OCI-LY1 (cell line): ENCODE measurements around the gene EPB41.

Experiments used
- H2AFZ ChIP-seq: fragments of 200-600 bp; sonication (generic), shearing (Covaris generic); 2 replicates; pipeline ENCODE4 v1.6.0; 2014; ENCODE audit warnings: antibody characterized with exemption, mild to moderate bottlenecking, low read length
- H3F3A ChIP-seq: fragments of 200-600 bp; sonication (generic), shearing (Covaris generic); 2 replicates; pipeline ENCODE4 v1.6.0; 2014; ENCODE audit warnings: mild to moderate bottlenecking, antibody characterized with exemption, low read length, moderate library complexity; ENCODE audit not compliant: insufficient read depth
- H3K27ac ChIP-seq: fragments of 200-600 bp; sonication (generic); 2 replicates; pipeline ENCODE4 v1.5.1; 2014; ENCODE audit warnings: low read length, mixed run types, mild to moderate bottlenecking, low read depth; ENCODE audit not compliant: poor library complexity, severe bottlenecking
- H3K27me3 ChIP-seq: fragments of 200-600 bp; sonication (generic); 2 replicates; pipeline ENCODE4 v1.6.0; 2014; ENCODE audit warnings: antibody characterized with exemption, mild to moderate bottlenecking, low read length, moderate library complexity; ENCODE audit not compliant: insufficient read depth
- H3K36me3 ChIP-seq: fragments of 200-600 bp; sonication (generic); 2 replicates; pipeline ENCODE4 v1.6.1; 2014; ENCODE audit warnings: mild to moderate bottlenecking, antibody characterized with exemption, low read length, moderate library complexity, mixed read lengths; ENCODE audit not compliant: insufficient read depth
- H3K4me1 ChIP-seq: fragments of 200-600 bp; sonication (generic); 2 replicates; pipeline ENCODE4 v1.5.1; 2014; ENCODE audit warnings: mild to moderate bottlenecking, low read length, moderate library complexity; ENCODE audit not compliant: insufficient read depth, severe bottlenecking
- H3K4me2 ChIP-seq: fragments of 200-600 bp; sonication (generic), shearing (Covaris generic); 2 replicates; pipeline ENCODE4 v1.6.1; 2014; ENCODE audit warnings: low read length
- H3K4me3 ChIP-seq: fragments of 200-600 bp; sonication (generic); 2 replicates; pipeline ENCODE4 v1.5.1; 2014; ENCODE audit warnings: low read length, low read depth, mild to moderate bottlenecking, mixed read lengths; ENCODE audit not compliant: poor library complexity, severe bottlenecking
- H3K79me2 ChIP-seq: fragments of 200-600 bp; shearing (Covaris generic); 2 replicates; pipeline ENCODE4 v1.6.1; 2016; ENCODE audit warnings: mixed run types, low read length, mixed read lengths; ENCODE audit not compliant: insufficient read depth
- H3K9ac ChIP-seq: fragments of 200-600 bp; sonication (generic), shearing (Covaris generic); 2 replicates; pipeline ENCODE4 v1.6.1; 2014; ENCODE audit warnings: mild to moderate bottlenecking, low read length, mixed read lengths
- H3K9me2 ChIP-seq: fragments of 200-600 bp; sonication (generic), shearing (Covaris generic); 2 replicates; pipeline ENCODE4 v1.6.1; 2014; ENCODE audit warnings: low read depth, mild to moderate bottlenecking, low read length, mixed read lengths
- H3K9me3 ChIP-seq: fragments of 200-600 bp; shearing (Covaris generic); 2 replicates; pipeline ENCODE4 v1.6.1; 2014; ENCODE audit warnings: low read length, mixed read lengths
- H4K20me1 ChIP-seq: fragments of 200-600 bp; sonication (generic), shearing (Covaris generic); 2 replicates; pipeline ENCODE4 v1.6.0; 2016; ENCODE audit warnings: mild to moderate bottlenecking, low read length; ENCODE audit not compliant: insufficient read depth
- CTCF ChIP-seq: fragments of 200-600 bp; sonication (generic), shearing (Covaris generic); IDR thresholded peaks from 2 replicates; pipeline ENCODE4 v1.5.1; 2017; ENCODE audit warnings: mild to moderate bottlenecking, antibody characterized with exemption, low read length, moderate library complexity, mixed read lengths
- EZH2 ChIP-seq: fragments of 200-600 bp; sonication (generic), shearing (Covaris generic); IDR thresholded peaks from 2 replicates; pipeline ENCODE4 v1.8.0; 2017; ENCODE audit warnings: borderline replicate concordance, mixed run types, mild to moderate bottlenecking, antibody characterized with exemption, low read length, moderate library complexity, mixed read lengths

EPB41 gene

GRCh38 chr1:28927648-28928313, 13.4 kb downstream of the EPB41 start:
- TF ChIP-seq EZH2 (no peak), CTCF (no peak)
- Histone ChIP-seq H3K79me2 (peaks cover 71% of the 10 kb centered on the region), H3K4me1 (peaks cover 37% of the 10 kb centered on the region), H3F3A (peaks cover 13% of the 10 kb centered on the region), H4K20me1 (no peaks in the 10 kb centered on the region), H3K4me2 (peak overlapping the region; percentile 62), H2AFZ (no peak overlapping the region), H3K9ac (peak overlapping the region; percentile 23; the same call in 1 of the 2 replicates), H3K36me3 (no peaks in the 10 kb centered on the region), H3K4me3 (peak overlapping the region; percentile 47), H3K27me3 (no peaks in the 10 kb centered on the region), H3K27ac (peak overlapping the region; percentile 97), H3K9me3 (no peaks in the 10 kb centered on the region), H3K9me2 (no peaks in the 10 kb centered on the region)

- Histone ChIP-seq H3F3A (peaks cover 13% of the 10 kb centered on the region), H4K20me1 (no peaks in the 10 kb centered on the region), H2AFZ (no peak overlapping the region), H3K9me2 (no peaks in the 10 kb centered on the region), H3K9ac (peak overlapping the region; percentile 18; the same call in 1 of the 2 replicates), H3K4me3 (peak overlapping the region; percentile 47), H3K4me1 (peaks cover 37% of the 10 kb centered on the region), H3K9me3 (no peaks in the 10 kb centered on the region), H3K4me2 (peak overlapping the region; percentile 62), H3K36me3 (0 out of 2 replicates have a peak, but pooled peaks cover 4% of the 10 kb centered on the region), H3K79me2 (peaks cover 75% of the 10 kb centered on the region), H3K27me3 (no peaks in the 10 kb centered on the region), H3K27ac (peak overlapping the region; percentile 97)
- TF ChIP-seq CTCF (no peak), EZH2 (no peak)
These were observed 14.1 kb downstream of the EPB41 start for GRCh38 chr1:28928314-28928941.

GRCh38 chr1:28933277-28933676, 18.9 kb downstream of the EPB41 start:
- H3K4me2 ChIP-seq: no peak overlapping the region
- H3K27me3 ChIP-seq: no peaks in the 10 kb centered on the region
- H3K36me3 ChIP-seq: peaks cover 41% of the 10 kb centered on the region
- H3K4me3 ChIP-seq: no peak overlapping the region
- H3K27ac ChIP-seq: no peak overlapping the region
- H3K4me1 ChIP-seq: peaks cover 9% of the 10 kb centered on the region
- H4K20me1 ChIP-seq: no peaks in the 10 kb centered on the region
- H3K9ac ChIP-seq: no peak overlapping the region
- peaks cover 11% of the 10 kb centered on the region for H3K9me3 ChIP-seq
- H2AFZ ChIP-seq: no peak overlapping the region
- no peaks in the 10 kb centered on the region for H3K9me2 ChIP-seq
- H3F3A ChIP-seq: peaks cover 3% of the 10 kb centered on the region; the same call in 1 of the 2 replicates
- peaks cover 94% of the 10 kb centered on the region for H3K79me2 ChIP-seq
- TF ChIP-seq EZH2 (no peak), CTCF (no peak)
